MV-4-11 (cell line): ENCODE data around the gene PRKAA2.
A peak's percentile ranks its signal among the peaks of the same experiment; 100 is the strongest.

Experiments
- DNase-seq: peaks from one replicate; lab custom pipeline; 2025; lab: John Stamatoyannopoulos, UW

Gene PRKAA2

GRCh38 chr1:56654126-56654923, 9.2 kb downstream of the PRKAA2 start:
- DNase-seq = no peak

- DNase-seq = no peak
Observed at GRCh38 chr1:56655991-56656613, 11.0 kb downstream of the PRKAA2 start.

GRCh38 chr1:56658254-56658653, 13.1 kb downstream of the PRKAA2 start:
- DNase-seq = no peak

GRCh38 chr1:56660293-56660692, 15.2 kb downstream of the PRKAA2 start:
- DNase-seq = no peak

- no peak for DNase-seq
Observed at GRCh38 chr1:56663846-56664245, 18.7 kb downstream of the PRKAA2 start.

- DNase-seq = no peak
Observed at GRCh38 chr1:56665384-56665783, 20.3 kb downstream of the PRKAA2 start.

GRCh38 chr1:56666112-56666608, 21.0 kb downstream of the PRKAA2 start:
- DNase-seq = no peak

GRCh38 chr1:56670350-56670749, 25.2 kb downstream of the PRKAA2 start:
- DNase-seq = no peak

GRCh38 chr1:56671085-56671484, 26.0 kb downstream of the PRKAA2 start:
- DNase-seq = no peak

- DNase-seq = no peak
Observed at GRCh38 chr1:56671542-56671941, 26.4 kb downstream of the PRKAA2 start.

GRCh38 chr1:56672579-56672978, 27.5 kb downstream of the PRKAA2 start:
- no peak for DNase-seq

GRCh38 chr1:56675763-56676162, 30.6 kb downstream of the PRKAA2 start:
- DNase-seq = no peak

- no peak for DNase-seq
Observed at GRCh38 chr1:56676571-56677035, 31.5 kb downstream of the PRKAA2 start.

GRCh38 chr1:56683569-56683968, 38.5 kb downstream of the PRKAA2 start:
- DNase-seq = no peak

- no peak for DNase-seq
Observed at GRCh38 chr1:56686169-56686568, 41.1 kb downstream of the PRKAA2 start.

GRCh38 chr1:56688522-56689026, 43.5 kb downstream of the PRKAA2 start:
- no peak for DNase-seq

- DNase-seq = no peak
Observed at GRCh38 chr1:56696663-56697062, 51.5 kb downstream of the PRKAA2 start.

GRCh38 chr1:56703747-56704146, 58.6 kb downstream of the PRKAA2 start:
- DNase-seq = no peak

GRCh38 chr1:56707379-56707778, 62.3 kb downstream of the PRKAA2 start:
- no peak for DNase-seq

GRCh38 chr1:56709269-56709880, 64.3 kb downstream of the PRKAA2 start:
- DNase-seq = peak; percentile 23

GRCh38 chr1:56709995-56710394, 64.9 kb downstream of the PRKAA2 start:
- DNase-seq = no peak

GRCh38 chr1:56710646-56711045, 65.5 kb downstream of the PRKAA2 start:
- DNase-seq = no peak

- DNase-seq = no peak
Observed at GRCh38 chr1:56712150-56712549, 67.0 kb downstream of the PRKAA2 start.
